HG03469 (cell line): Measurements from ENCODE around the gene SSX2IP.
"Not testable (repeated sequence)": the region's sequence is repeated elsewhere in the genome, so short reads cannot be mapped to it uniquely, and the experiment has no call there.

ENCODE experiments used
- ATAC-seq: cut with Tn5 transposase; IDR thresholded peaks from one replicate; pipeline ENCODE4 v1.9.1; 2021; ENCODE audit warnings: mild to moderate bottlenecking, moderate library complexity, moderate number of reproducible peaks; ENCODE audit not compliant: unreplicated experiment

SSX2IP gene

GRCh38 chr1:84682047-84682446 is 8.2 kb downstream of the SSX2IP start:
- no peak for ATAC-seq

GRCh38 chr1:84677415-84678099 is 12.7 kb downstream of the SSX2IP start:
- ATAC-seq: no peak

GRCh38 chr1:84675631-84676030 is 14.6 kb downstream of the SSX2IP start:
- ATAC-seq: no peak

GRCh38 chr1:84675106-84675505 is 15.2 kb downstream of the SSX2IP start:
- no peak for ATAC-seq

- no peak for ATAC-seq
Measured at GRCh38 chr1:84674705-84675104, 15.6 kb downstream of the SSX2IP start.

- no peak for ATAC-seq
Measured at GRCh38 chr1:84674021-84674420, 16.2 kb downstream of the SSX2IP start.

- no peak for ATAC-seq
Measured at GRCh38 chr1:84672080-84672854, 18.0 kb downstream of the SSX2IP start.

- no peak for ATAC-seq
Measured at GRCh38 chr1:84669831-84670230, 20.4 kb downstream of the SSX2IP start.

GRCh38 chr1:84668185-84668584 is 22.1 kb downstream of the SSX2IP start:
- ATAC-seq: no peak

GRCh38 chr1:84665703-84666317 is 24.5 kb downstream of the SSX2IP start:
- no peak for ATAC-seq

- ATAC-seq: no peak
Measured at GRCh38 chr1:84653130-84653677, 37.1 kb downstream of the SSX2IP start.

GRCh38 chr1:84644472-84644871 is 45.8 kb downstream of the SSX2IP start:
- ATAC-seq: no peak

GRCh38 chr1:84643183-84643582 is 47.1 kb downstream of the SSX2IP start:
- ATAC-seq: no peak

- ATAC-seq: no peak
Measured at GRCh38 chr1:84642774-84643173, 47.5 kb downstream of the SSX2IP start.

- ATAC-seq: not testable (repeated sequence)
Measured at GRCh38 chr1:84639731-84640130, 50.5 kb downstream of the SSX2IP start.

- ATAC-seq: no peak
Measured at GRCh38 chr1:84635429-84635828, 54.8 kb downstream of the SSX2IP start.

GRCh38 chr1:84634536-84635205 is 55.6 kb downstream of the SSX2IP start:
- ATAC-seq: no peak

- no peak for ATAC-seq
Measured at GRCh38 chr1:84632673-84633434, 57.4 kb downstream of the SSX2IP start.

- ATAC-seq: no peak
Measured at GRCh38 chr1:84632137-84632536, 58.1 kb downstream of the SSX2IP start.

GRCh38 chr1:84624876-84625275 is 65.4 kb downstream of the SSX2IP start:
- no peak for ATAC-seq
